Urinary bladder (tissue), 4 donors: ENCODE measurements around the gene RPL35A. TPM values are rescaled to one million over a fixed set of nuclear protein-coding genes. Genes with fewer than 3 reads are reported as not detected.
A peak's percentile ranks its signal among the peaks of the same experiment; 100 is the strongest.
"Not testable (repeated sequence)": the region's sequence is repeated elsewhere in the genome, so short reads cannot be mapped to it uniquely, and the experiment has no call there.

Experiments
- DNase-seq: peaks from one replicate; pipeline ENCODE4 v3.0.0-alpha.2; 2015; ENCODE audit errors: extremely low spot score
- H3K27ac ChIP-seq: one replicate; pipeline ENCODE4 v1.5.1; 2013; ENCODE audit warnings: low read depth, mild to moderate bottlenecking, moderate library complexity
- H3K36me3 ChIP-seq: one replicate; pipeline ENCODE4 v1.6.1; 2013; ENCODE audit warnings: mild to moderate bottlenecking, moderate library complexity; ENCODE audit not compliant: insufficient read depth
- H3K4me1 ChIP-seq: one replicate; pipeline ENCODE4 v1.6.1; 2013; ENCODE audit warnings: mild to moderate bottlenecking, moderate library complexity; ENCODE audit not compliant: insufficient read depth
- H3K4me3 ChIP-seq: one replicate; pipeline ENCODE4 v1.5.1; 2013; ENCODE audit warnings: low read depth, low read length
- WGBS: extraction: QIAGEN DNeasy Blood & Tissue Kit; methylation state at CpG from one replicate; pipeline ENCODE4 v1.1.7; 2013; 5-methylcytosine and 5-hydroxymethylcytosine counted together
- polyA plus RNA-seq: library from polyadenylated mRNA; stranded (reverse); fragments of 200-250 nt; gene quantifications from one replicate; pipeline ENCODE4 v1.2.3, GENCODE V29; 2013
- total RNA-seq: library from RNA; depleted of rRNA; stranded (reverse); fragments of >200 nt; gene quantifications from one replicate; pipeline ENCODE4 v1.2.3, GENCODE V29; 2014
- donor health status: healthy with polysubstance abuse.
- donor health status: healthy.

Gene RPL35A
- total and polyA plus RNA-seq, 2 donors, result 1,028 to 1,260 TPM

DNA sequence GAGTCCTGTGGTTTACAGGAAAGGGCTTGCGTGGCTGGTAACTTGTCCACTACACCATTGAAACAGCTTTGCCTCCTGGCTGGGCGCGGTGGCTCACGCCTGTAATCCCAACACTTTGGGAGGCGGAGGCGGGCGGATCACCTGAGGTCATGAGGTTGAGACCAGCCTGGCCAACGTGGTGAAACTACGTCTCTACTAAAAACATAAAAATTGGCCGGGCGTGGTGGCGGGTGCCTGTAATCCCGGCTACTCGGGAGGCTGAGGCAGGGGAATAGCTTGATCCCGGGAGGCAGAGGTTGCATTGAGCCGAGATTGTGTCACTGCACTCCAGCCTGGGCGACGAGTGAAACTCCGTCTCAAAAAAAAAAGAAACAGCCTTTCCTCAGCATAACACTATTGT, 8.9 kb downstream of the RPL35A start:
- H3K4me3 ChIP-seq, H3K36me3 ChIP-seq, DNase-seq, H3K27ac ChIP-seq, H3K4me1 ChIP-seq: not testable (repeated sequence)
- WGBS, result 93% methylated on average over 19 of the region's 19 CpGs

DNA sequence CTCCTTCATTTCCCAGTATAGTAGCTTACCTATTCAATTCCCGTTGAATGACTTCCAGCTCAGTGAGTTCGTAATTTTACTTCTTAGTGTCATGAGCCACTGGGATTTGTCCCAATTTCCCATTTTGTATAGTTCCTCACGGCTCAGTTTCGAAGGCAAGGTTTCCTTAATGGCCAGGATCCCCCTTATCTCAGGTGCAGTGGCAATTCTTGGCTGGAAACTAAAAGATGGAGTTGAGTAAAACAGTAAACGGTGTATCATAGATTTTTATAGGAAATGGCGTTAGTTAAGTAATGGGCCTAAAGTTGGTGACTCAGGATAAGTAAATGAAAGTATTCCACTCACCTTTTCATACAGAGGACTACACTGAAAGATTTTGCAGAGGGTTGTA, 9.5 kb downstream of the RPL35A start:
- Histone ChIP-seq H3K27ac (peak overlapping the region; percentile 59), H3K36me3 (peaks cover 3% of the 10 kb centered on the region), H3K4me3 (peak overlapping the region; percentile 31), H3K4me1 (peaks cover 4% of the 10 kb centered on the region)
- no peak for DNase-seq
- 48% methylated on average over 6 of the region's 6 CpGs for WGBS

DNA sequence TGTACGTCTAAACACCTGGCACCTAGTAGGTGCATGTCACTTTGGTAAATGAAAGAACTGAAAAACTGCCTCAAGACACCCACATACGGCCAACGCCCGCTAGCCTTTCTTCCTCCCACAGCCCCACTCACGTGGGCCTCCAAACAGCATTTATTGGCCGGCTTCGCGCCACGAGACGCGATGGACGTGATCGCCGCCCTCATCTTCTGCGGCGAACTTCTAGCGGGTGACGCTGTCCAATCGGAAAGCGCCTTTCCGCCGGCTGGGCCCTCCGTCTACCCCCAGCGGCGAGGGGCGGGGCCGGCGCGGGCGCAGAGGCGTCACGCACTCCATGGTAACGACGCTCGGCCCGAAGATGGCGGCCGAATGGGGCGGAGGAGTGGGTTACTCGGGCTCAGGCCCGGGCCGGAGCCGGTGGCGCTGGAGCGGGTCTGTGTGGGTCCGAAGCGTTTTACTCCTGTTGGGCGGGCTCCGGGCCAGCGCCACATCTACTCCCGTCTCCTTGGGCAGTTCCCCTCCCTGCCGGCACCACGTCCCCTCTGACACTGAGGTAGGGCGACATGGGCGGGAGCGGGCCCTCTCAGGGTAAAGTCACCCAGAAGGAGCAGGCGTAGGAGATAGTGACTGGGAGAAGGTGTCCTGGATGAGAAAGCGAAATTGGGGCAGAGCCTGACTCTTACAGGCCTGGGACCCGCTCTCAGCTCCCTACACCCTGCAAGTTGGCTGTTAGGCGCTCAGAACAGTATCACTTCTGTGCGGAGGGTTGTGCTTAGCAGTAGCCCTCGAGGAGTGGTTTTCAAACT, 10.1 kb downstream of the RPL35A start, which contains the start of gene LMLN:
TSS of gene LMLN (plus strand) at position 327 of the 803 bp plus-strand sequence. CDS start at position 356, 29 bp downstream.
- under 1% methylated on average over 62 of the region's 62 CpGs for WGBS
- peaks cover 4% of the 10 kb centered on the region for H3K4me1 ChIP-seq
- H3K36me3 ChIP-seq, result peaks cover 3% of the 10 kb centered on the region
- peak within 1 kb of the TSS; percentile 59 for H3K27ac ChIP-seq
- peak within 1 kb of the TSS; percentile 59 for H3K4me3 ChIP-seq
- DNase-seq, result peak; percentile 81

DNA sequence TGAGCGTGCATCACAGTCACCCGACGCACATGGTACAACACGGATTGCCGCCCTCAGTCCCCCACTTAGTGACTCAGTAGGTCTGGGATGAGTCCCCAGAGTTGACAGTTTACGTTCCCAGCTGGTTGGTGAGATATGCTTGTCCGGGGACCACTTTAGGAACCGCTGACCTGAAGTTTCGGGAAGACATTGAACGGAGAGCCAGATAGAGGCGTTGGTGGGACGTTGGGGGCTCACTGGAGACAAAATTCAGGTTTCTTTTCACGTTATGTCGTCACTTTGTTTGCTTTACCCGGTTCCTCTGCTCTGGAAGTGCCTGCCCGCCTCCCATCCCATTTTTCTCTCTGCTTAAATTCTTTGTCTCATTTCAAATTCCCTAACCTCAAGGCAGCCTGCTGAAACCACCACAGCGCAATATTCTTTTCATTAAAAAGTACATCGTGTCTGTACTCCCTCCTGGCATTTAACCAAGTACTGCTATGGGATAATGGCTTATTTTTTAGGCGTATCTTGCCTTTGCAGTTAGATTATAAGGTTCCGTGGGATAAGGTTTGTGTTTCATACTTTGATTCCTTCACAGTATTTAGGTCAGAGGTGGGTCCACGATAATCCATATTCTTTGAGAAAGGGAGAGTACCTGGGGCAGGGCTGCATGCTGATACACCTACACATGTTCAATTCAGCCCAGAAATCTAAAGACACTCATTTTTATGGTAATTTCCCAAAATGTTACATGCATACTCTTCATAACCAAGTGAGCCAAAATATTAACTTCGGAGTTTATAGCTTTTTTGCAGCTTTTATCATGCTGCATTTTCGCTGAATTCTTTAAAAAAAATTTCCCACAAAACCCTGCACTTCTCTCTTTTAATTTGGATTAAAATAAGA, 10.9 kb downstream of the RPL35A start:
- Histone ChIP-seq H3K4me3 (peak overlapping the region; percentile 59), H3K36me3 (no peaks in the 10 kb centered on the region), H3K4me1 (peaks cover 4% of the 10 kb centered on the region), H3K27ac (peak overlapping the region; percentile 42)
- no peak for DNase-seq
- WGBS, result 8% methylated on average over 23 of the region's 23 CpGs

DNA sequence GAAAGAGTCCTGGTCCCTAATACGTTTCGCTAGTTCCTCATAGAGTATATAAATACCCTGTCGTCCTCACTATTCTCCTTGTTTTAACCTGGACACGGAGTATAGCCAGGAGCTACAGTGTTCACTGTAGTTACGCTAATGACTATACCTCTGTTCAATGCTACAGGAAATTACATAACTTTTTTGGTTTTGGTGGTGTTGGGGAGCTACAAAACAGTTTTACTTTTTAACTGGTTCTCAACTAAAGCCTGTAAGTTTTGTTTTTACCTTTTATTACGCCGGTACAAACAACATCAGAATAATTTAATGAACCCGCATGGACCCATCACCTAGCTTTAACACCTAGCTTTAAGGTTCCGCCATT, 11.6 kb downstream of the RPL35A start:
- H3K27ac ChIP-seq, result no peak overlapping the region
- peaks cover 4% of the 10 kb centered on the region for H3K4me1 ChIP-seq
- DNase-seq, result no peak
- WGBS, result 85% methylated on average over 9 of the region's 9 CpGs
- no peak overlapping the region for H3K4me3 ChIP-seq
- no peaks in the 10 kb centered on the region for H3K36me3 ChIP-seq

DNA sequence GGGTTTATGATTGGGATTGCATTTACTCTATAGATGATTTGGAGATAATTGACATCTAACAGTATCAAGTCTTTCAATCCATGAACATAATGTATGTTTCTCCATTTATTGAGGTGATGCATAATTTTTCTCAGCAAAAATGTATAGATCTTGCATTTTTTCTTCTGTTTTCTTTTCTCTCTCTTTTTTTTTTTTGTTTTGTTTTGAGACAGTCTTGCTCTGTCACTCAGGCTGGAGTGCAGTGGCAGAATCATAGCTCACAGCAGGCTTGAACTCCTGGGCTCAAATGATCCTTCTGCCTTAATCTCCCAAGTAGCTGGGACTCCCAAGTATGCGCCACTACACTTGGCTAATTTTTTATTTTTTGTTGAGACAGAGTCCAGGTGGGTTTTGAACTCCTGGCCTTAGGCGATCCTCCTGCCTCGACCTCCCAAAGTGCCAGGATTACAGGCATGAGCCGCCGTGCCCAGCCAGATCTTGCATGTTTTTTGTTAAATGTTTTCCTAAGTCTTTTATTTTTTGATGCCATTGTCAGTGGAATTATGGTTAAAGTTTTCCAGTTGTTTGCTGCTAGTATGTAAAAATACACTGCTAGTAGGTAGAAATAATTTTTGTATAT, 13.1 kb downstream of the RPL35A start:
- no peak overlapping the region for H3K4me3 ChIP-seq
- H3K36me3 ChIP-seq, result no peaks in the 10 kb centered on the region
- H3K4me1 ChIP-seq, result peaks cover 2% of the 10 kb centered on the region
- no peak for DNase-seq
- WGBS, result 97% methylated on average over 5 of the region's 5 CpGs
- no peak overlapping the region for H3K27ac ChIP-seq

DNA sequence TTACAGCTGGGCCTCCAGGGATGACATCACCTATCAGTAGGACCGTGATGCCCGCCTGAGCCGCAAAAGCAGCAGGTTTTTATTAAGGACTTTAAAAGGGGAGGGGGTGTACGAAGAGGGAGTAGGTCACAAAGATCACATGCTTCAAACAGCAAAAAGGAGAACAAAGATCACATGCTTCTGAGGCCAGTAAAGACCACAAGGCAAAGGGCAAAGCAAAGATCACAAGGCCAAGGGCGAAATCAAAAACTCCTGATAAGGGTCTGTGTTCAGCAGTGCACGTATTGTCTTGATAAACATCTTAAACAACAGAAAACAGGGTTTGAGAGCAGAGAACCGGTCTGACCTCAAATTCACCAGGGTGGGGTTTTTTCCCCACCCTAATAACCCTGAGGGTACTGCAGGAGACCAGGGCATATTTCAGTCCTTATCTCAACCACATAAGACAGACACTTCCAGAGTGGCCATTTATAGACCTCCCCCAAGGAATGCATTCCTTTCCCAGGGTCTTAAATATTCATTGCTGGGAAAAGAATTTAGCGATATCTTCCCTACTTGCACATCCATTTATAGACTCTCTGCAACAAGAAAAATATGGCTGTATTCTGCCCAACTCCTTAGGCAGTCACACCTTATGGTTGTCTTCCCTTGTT, 17.5 kb downstream of the RPL35A start:
- not testable (repeated sequence) for H3K27ac ChIP-seq, H3K36me3 ChIP-seq, DNase-seq, H3K4me3 ChIP-seq, H3K4me1 ChIP-seq
- 86% methylated on average over 8 of the region's 8 CpGs for WGBS

DNA sequence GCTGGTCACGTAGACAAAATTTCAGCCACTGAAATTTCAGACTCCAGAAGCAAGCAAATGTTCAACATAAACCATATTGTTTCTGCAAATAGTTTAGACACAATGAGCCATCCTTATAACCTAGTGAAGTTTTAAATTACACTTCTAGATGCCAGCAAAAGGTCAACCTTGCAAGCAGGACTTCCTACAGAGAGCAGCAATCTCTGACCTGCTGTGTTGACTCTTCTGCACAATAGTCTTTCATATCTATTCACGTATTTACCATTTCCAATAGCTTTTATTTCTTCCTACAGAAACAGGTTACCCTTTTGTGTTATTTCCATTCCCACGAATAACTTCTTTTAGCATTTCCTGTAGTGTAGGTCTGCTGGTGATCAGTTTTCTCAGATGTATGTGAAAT, 20.6 kb downstream of the RPL35A start:
- DNase-seq, result no peak
- 85% methylated on average over 3 of the region's 3 CpGs for WGBS
- no peaks in the 10 kb centered on the region for H3K4me1 ChIP-seq

DNA sequence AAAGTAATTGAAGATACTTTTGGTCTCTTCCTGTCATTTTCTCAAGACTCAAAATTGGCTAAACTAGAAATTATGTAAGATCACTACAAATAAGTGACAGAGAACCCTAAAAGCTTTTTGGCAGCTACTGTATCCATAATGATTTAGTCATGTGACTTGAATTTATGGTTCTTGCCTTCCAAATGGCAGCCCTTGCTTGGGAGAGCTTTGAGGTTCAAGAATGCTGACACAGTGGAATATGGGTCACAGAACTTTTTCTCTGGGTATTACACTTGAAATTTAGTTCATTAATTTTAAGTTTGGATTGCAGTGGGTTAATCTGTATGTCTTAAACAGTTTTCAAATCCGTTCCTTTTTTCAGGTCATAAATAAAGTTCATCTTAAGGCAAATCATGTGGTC, 24.0 kb downstream of the RPL35A start:
- no peaks in the 10 kb centered on the region for H3K36me3 ChIP-seq
- WGBS, result 76% methylated on average over 1 of the region's 1 CpG
- H3K4me3 ChIP-seq, result no peak overlapping the region
- H3K4me1 ChIP-seq, result no peaks in the 10 kb centered on the region
- H3K27ac ChIP-seq, result no peak overlapping the region
- no peak for DNase-seq

More for the DNA sequence above, 20.6 kb downstream of the RPL35A start:
- Histone ChIP-seq H3K4me3 (no peak overlapping the region), H3K36me3 (no peaks in the 10 kb centered on the region), H3K27ac (no peak overlapping the region)

DNA sequence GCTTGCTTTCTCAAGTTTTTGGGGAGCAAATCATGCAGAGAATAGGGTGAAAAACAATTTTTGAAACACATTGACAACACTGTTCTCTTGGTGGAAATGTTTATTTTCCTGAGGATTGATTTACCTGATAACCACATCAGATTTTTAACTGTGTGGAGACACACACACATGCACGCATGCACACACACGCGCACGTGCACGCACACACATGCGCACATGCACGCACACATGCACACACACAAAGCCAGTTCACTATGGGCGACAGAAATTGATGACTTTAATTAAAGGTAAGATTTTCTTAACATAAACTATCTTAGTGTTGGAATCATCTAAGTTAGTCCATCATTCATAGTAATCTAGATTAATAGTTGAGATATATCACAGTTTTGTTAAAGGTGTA, 25.3 kb downstream of the RPL35A start:
- no peak for DNase-seq
- no peak overlapping the region for H3K27ac ChIP-seq
- no peaks in the 10 kb centered on the region for H3K36me3 ChIP-seq
- no peaks in the 10 kb centered on the region for H3K4me1 ChIP-seq
- WGBS, result 98% methylated on average over 8 of the region's 8 CpGs
- H3K4me3 ChIP-seq, result no peak overlapping the region

DNA sequence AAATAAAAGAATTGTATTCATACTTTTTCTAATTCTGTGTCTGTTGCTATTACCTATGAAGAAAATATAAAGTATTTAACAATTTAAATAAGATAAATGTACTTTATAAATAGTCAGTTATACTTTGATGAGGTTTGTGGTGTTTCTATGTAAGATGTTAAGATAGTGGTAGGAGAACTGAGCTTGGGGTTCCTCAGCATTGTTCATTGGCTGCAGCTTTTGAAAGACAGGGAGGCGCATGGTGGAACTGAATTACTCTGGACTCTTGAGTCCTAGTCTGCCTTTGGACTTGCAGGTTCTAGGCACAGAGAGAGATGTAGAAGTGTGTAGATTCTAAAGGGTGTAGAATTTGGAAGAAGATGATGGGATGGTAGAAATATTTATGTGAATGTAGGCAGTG, 33.1 kb downstream of the RPL35A start:
- WGBS, result 100% methylated on average over 1 of the region's 1 CpG
- no peak overlapping the region for H3K4me3 ChIP-seq
- DNase-seq, result no peak
- H3K36me3 ChIP-seq, result peaks cover 2% of the 10 kb centered on the region
- no peaks in the 10 kb centered on the region for H3K4me1 ChIP-seq
- H3K27ac ChIP-seq, result no peak overlapping the region

DNA sequence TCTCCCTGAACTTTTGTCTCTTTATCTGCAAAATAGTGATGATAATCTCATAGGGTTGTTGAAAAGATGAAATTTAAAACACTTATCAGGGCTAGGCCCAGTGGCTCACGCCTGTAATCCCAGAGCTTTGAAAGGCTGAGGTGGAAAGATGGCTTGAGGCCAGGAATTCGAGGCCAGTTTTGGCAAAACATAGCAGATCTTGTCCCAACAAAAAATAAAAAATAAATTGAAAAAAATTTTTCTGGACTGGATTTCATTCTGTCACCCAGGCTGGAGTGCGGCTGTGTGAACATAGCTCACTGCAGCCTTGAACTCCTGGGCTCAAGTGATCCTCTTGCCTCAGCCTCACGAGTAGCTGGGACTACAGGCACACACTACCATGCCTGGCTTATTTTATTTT, 39.7 kb downstream of the RPL35A start:
- no peaks in the 10 kb centered on the region for H3K4me1 ChIP-seq
- no peaks in the 10 kb centered on the region for H3K36me3 ChIP-seq
- no peak overlapping the region for H3K4me3 ChIP-seq
- 65% methylated on average over 4 of the region's 4 CpGs for WGBS
- no peak overlapping the region for H3K27ac ChIP-seq
- no peak for DNase-seq

DNA sequence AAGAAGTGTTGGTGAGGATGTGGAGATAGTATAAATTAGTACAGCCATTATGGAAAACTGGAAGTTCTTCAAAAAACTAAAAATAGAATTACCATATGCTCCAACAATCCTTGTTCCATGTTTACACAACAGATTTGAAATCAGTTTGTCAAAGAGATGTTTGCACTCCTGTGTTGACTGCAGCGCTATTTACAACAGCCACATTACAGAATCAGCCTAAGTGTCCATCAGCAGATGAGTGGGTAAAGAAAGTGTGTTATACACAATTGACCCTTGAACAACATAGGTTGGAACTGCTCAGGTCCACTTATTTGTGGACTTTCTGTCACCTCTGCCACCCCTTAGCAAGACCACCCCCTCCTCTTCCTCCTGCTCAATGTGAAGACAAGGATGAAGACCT, 44.7 kb downstream of the RPL35A start:
- Histone ChIP-seq H3K27ac (no peak overlapping the region), H3K4me1 (no peaks in the 10 kb centered on the region), H3K36me3 (peaks cover 2% of the 10 kb centered on the region), H3K4me3 (no peak overlapping the region)
- no peak for DNase-seq
- WGBS, result 95% methylated on average over 1 of the region's 1 CpG
